Measurements from ENCODE around the gene SYTL3. TPM values are rescaled to one million over a fixed set of nuclear protein-coding genes. Genes with fewer than 3 reads are reported as not detected.
"Not testable (repeated sequence)": the region's sequence is repeated elsewhere in the genome, so short reads cannot be mapped to it uniquely, and the experiment has no call there.

Gene SYTL3
- total RNA-seq (2012; rRNA removed) = 3.0 and 4.2 TPM in 2 replicates

- Histone ChIP-seq H3K4me2 (ENCODE audit: low read length) (peak within 1 kb of the TSS; percentile 71), H3K36me3 (ENCODE audit: insufficient read depth, low read length) (no peaks in the 10 kb centered on the region), H3K9me3 (replicated peaks; ENCODE audit: low read length) (no peaks in the 10 kb centered on the region), H3K4me1 (ENCODE audit: control insufficient read depth, insufficient read depth, low read length) (peaks cover 28% of the 10 kb centered on the region), H3K4me3 (ENCODE audit: low read length) (peak within 1 kb of the TSS; percentile 19), H3K27me3 (ENCODE audit: control insufficient read depth, insufficient read depth, low read length) (no peaks in the 10 kb centered on the region), H3K9ac (ENCODE audit: low read depth, low read length) (peak within 1 kb of the TSS; percentile 66)
Observed at GRCh38 chr6:158649289-158650143, at the start of gene SYTL3. Gene SYTL3, plus strand, starts transcription at chr6:158650054. Its CDS starts 13,215 bp downstream, at chr6:158663269.

- Histone ChIP-seq H3K27me3 (ENCODE audit: control insufficient read depth, insufficient read depth, low read length) (no peaks in the 10 kb centered on the region), H3K9me3 (replicated peaks; ENCODE audit: low read length) (no peaks in the 10 kb centered on the region), H3K36me3 (ENCODE audit: insufficient read depth, low read length) (peaks cover 56% of the 10 kb centered on the region), H3K4me3 (ENCODE audit: low read length) (no peak overlapping the region), H3K9ac (ENCODE audit: low read depth, low read length) (no peak overlapping the region), H3K4me1 (ENCODE audit: control insufficient read depth, insufficient read depth, low read length) (peaks cover 6% of the 10 kb centered on the region), H3K4me2 (ENCODE audit: low read length) (no peak overlapping the region)
Observed at GRCh38 chr6:158603261-158604047, 46.4 kb upstream of the SYTL3 start.

- peaks cover 59% of the 10 kb centered on the region for H3K36me3 ChIP-seq (ENCODE audit: insufficient read depth, low read length)
- H3K4me2 ChIP-seq (ENCODE audit: low read length) = no peak overlapping the region
- H3K4me3 ChIP-seq (ENCODE audit: low read length) = no peak overlapping the region
- H3K9me3 ChIP-seq (replicated peaks; ENCODE audit: low read length) = no peaks in the 10 kb centered on the region
- H3K9ac ChIP-seq (ENCODE audit: low read depth, low read length) = no peak overlapping the region
- no peaks in the 10 kb centered on the region for H3K27me3 ChIP-seq (ENCODE audit: control insufficient read depth, insufficient read depth, low read length)
- peaks cover 6% of the 10 kb centered on the region for H3K4me1 ChIP-seq (ENCODE audit: control insufficient read depth, insufficient read depth, low read length)
Observed at GRCh38 chr6:158604048-158604406, 45.8 kb upstream of the SYTL3 start.

GRCh38 chr6:158605266-158605878 lies 44.5 kb upstream of the SYTL3 start:
- Histone ChIP-seq H3K27me3 (ENCODE audit: control insufficient read depth, insufficient read depth, low read length) (no peaks in the 10 kb centered on the region), H3K9ac (ENCODE audit: low read depth, low read length) (no peak overlapping the region), H3K9me3 (replicated peaks; ENCODE audit: low read length) (no peaks in the 10 kb centered on the region), H3K4me2 (ENCODE audit: low read length) (no peak overlapping the region), H3K4me1 (ENCODE audit: control insufficient read depth, insufficient read depth, low read length) (peaks cover 6% of the 10 kb centered on the region), H3K4me3 (ENCODE audit: low read length) (no peak overlapping the region), H3K36me3 (ENCODE audit: insufficient read depth, low read length) (peaks cover 65% of the 10 kb centered on the region)

- H3K4me1 ChIP-seq (ENCODE audit: control insufficient read depth, insufficient read depth, low read length); H3K4me3 ChIP-seq (ENCODE audit: low read length); H3K9ac ChIP-seq (ENCODE audit: low read depth, low read length); H3K9me3 ChIP-seq (replicated peaks; ENCODE audit: low read length); H3K4me2 ChIP-seq (ENCODE audit: low read length); H3K27me3 ChIP-seq (ENCODE audit: control insufficient read depth, insufficient read depth, low read length): not testable (repeated sequence)
- H3K36me3 ChIP-seq (ENCODE audit: insufficient read depth, low read length) = peaks cover 67% of the 10 kb centered on the region
Observed at GRCh38 chr6:158606011-158606410, 43.8 kb upstream of the SYTL3 start.

GRCh38 chr6:158606935-158607334 lies 42.9 kb upstream of the SYTL3 start:
- H3K4me1 ChIP-seq (ENCODE audit: control insufficient read depth, insufficient read depth, low read length) = peaks cover 6% of the 10 kb centered on the region
- no peaks in the 10 kb centered on the region for H3K9me3 ChIP-seq (replicated peaks; ENCODE audit: low read length)
- no peaks in the 10 kb centered on the region for H3K27me3 ChIP-seq (ENCODE audit: control insufficient read depth, insufficient read depth, low read length)
- no peak overlapping the region for H3K9ac ChIP-seq (ENCODE audit: low read depth, low read length)
- H3K4me3 ChIP-seq (ENCODE audit: low read length) = no peak overlapping the region
- peaks cover 73% of the 10 kb centered on the region for H3K36me3 ChIP-seq (ENCODE audit: insufficient read depth, low read length)
- H3K4me2 ChIP-seq (ENCODE audit: low read length) = no peak overlapping the region

GRCh38 chr6:158607411-158608170 lies 42.3 kb upstream of the SYTL3 start:
- Histone ChIP-seq H3K36me3 (ENCODE audit: insufficient read depth, low read length) (peaks cover 70% of the 10 kb centered on the region), H3K27me3 (ENCODE audit: control insufficient read depth, insufficient read depth, low read length) (no peaks in the 10 kb centered on the region), H3K9ac (ENCODE audit: low read depth, low read length) (peak overlapping the region; percentile 23), H3K4me3 (ENCODE audit: low read length) (no peak overlapping the region), H3K4me1 (ENCODE audit: control insufficient read depth, insufficient read depth, low read length) (peaks cover 6% of the 10 kb centered on the region), H3K4me2 (ENCODE audit: low read length) (no peak overlapping the region), H3K9me3 (replicated peaks; ENCODE audit: low read length) (no peaks in the 10 kb centered on the region)

GRCh38 chr6:158608221-158608620 lies 41.6 kb upstream of the SYTL3 start:
- Histone ChIP-seq H3K36me3 (ENCODE audit: insufficient read depth, low read length) (peaks cover 74% of the 10 kb centered on the region), H3K9ac (ENCODE audit: low read depth, low read length) (no peak overlapping the region), H3K4me3 (ENCODE audit: low read length) (no peak overlapping the region), H3K9me3 (replicated peaks; ENCODE audit: low read length) (no peaks in the 10 kb centered on the region), H3K27me3 (ENCODE audit: control insufficient read depth, insufficient read depth, low read length) (no peaks in the 10 kb centered on the region), H3K4me2 (ENCODE audit: low read length) (no peak overlapping the region), H3K4me1 (ENCODE audit: control insufficient read depth, insufficient read depth, low read length) (peaks cover 6% of the 10 kb centered on the region)

- peaks cover 76% of the 10 kb centered on the region for H3K36me3 ChIP-seq (ENCODE audit: insufficient read depth, low read length)
- H3K4me1 ChIP-seq (ENCODE audit: control insufficient read depth, insufficient read depth, low read length) = peaks cover 6% of the 10 kb centered on the region
- no peak overlapping the region for H3K4me2 ChIP-seq (ENCODE audit: low read length)
- H3K9me3 ChIP-seq (replicated peaks; ENCODE audit: low read length) = no peaks in the 10 kb centered on the region
- H3K27me3 ChIP-seq (ENCODE audit: control insufficient read depth, insufficient read depth, low read length) = no peaks in the 10 kb centered on the region
- H3K9ac ChIP-seq (ENCODE audit: low read depth, low read length) = no peak overlapping the region
- H3K4me3 ChIP-seq (ENCODE audit: low read length) = no peak overlapping the region
Observed at GRCh38 chr6:158609455-158610155, 40.2 kb upstream of the SYTL3 start.

GRCh38 chr6:158610319-158610968 lies 39.4 kb upstream of the SYTL3 start:
- H3K27me3 ChIP-seq (ENCODE audit: control insufficient read depth, insufficient read depth, low read length) = no peaks in the 10 kb centered on the region
- H3K4me1 ChIP-seq (ENCODE audit: control insufficient read depth, insufficient read depth, low read length) = peaks cover 6% of the 10 kb centered on the region
- no peak overlapping the region for H3K4me2 ChIP-seq (ENCODE audit: low read length)
- no peak overlapping the region for H3K4me3 ChIP-seq (ENCODE audit: low read length)
- H3K9me3 ChIP-seq (replicated peaks; ENCODE audit: low read length) = no peaks in the 10 kb centered on the region
- peaks cover 74% of the 10 kb centered on the region for H3K36me3 ChIP-seq (ENCODE audit: insufficient read depth, low read length)
- H3K9ac ChIP-seq (ENCODE audit: low read depth, low read length) = no peak overlapping the region
